DMS53 (cell line): Measurements from ENCODE around the gene SH2D3A.

ENCODE experiments used
- DNase-seq: peaks from one replicate; lab custom pipeline; 2025; lab: John Stamatoyannopoulos, UW

The SH2D3A gene

GRCh38 chr19:6708346-6708745 is 58.9 kb downstream of the SH2D3A start:
- DNase-seq, result no peak

GRCh38 chr19:6707658-6708018 is 59.6 kb downstream of the SH2D3A start:
- no peak for DNase-seq

GRCh38 chr19:6707011-6707657 is 60.1 kb downstream of the SH2D3A start:
- DNase-seq, result no peak

- DNase-seq, result no peak
Measured at GRCh38 chr19:6706633-6706958, 60.6 kb downstream of the SH2D3A start.

- no peak for DNase-seq
Measured at GRCh38 chr19:6705931-6706632, 61.2 kb downstream of the SH2D3A start.
